Sigmoid colon (tissue), 7 donors: ENCODE measurements around the gene HDAC8. TPM values are rescaled to one million over a fixed set of nuclear protein-coding genes. Genes with fewer than 3 reads are reported as not detected.
A peak's percentile ranks its signal among the peaks of the same experiment; 100 is the strongest.

Experiments used
- DNase-seq: peaks from one replicate; pipeline ENCODE4 v3.0.0-alpha.2; 2019
- H3K27ac ChIP-seq, 4 donors: fragments of 200-600 bp; sonication (generic); one replicate each; pipeline ENCODE4 v1.5.1; 2016 to 2019; ENCODE audit warnings: mild to moderate bottlenecking in 1 of 4
- H3K27me3 ChIP-seq, 3 donors: fragments of 200-600 bp; sonication (generic); one replicate each; pipeline ENCODE4 v1.5.1; 2019; ENCODE audit warnings: mild to moderate bottlenecking in 1 of 3
- H3K36me3 ChIP-seq, 4 donors: fragments of 200-600 bp; sonication (generic); one replicate each; pipeline ENCODE4 v1.5.1; 2016 to 2019
- H3K4me1 ChIP-seq, 4 donors: fragments of 200-600 bp; sonication (generic); one replicate each; pipeline ENCODE4 v1.5.1; 2017 to 2019
- H3K4me3 ChIP-seq, 4 donors: fragments of 200-600 bp; sonication (generic); one replicate each; pipeline ENCODE4 v1.5.1; 2017 to 2019; ENCODE audit warnings: mild to moderate bottlenecking in 2 of 4, moderate library complexity in 1 of 4
- H3K9me3 ChIP-seq, 4 donors: fragments of 200-600 bp in 3 of 4; sonication (generic) in 3 of 4; one replicate each; pipeline versions ENCODE4 v1.5.1 to v1.6.1; 2013 to 2019
- EP300 ChIP-seq, 4 donors: sonication (generic); formaldehyde crosslinking; IDR thresholded peaks; one replicate each; pipeline ENCODE4 v1.6.1; 2017; ENCODE audit warnings: antibody characterized with exemption in 4 of 4
- POLR2A ChIP-seq, 2 donors: fragments of 450-650 bp; IDR thresholded peaks; one replicate each; pipeline ENCODE4 v1.6.1; 2016; ENCODE audit warnings: antibody characterized with exemption in 2 of 2, mild to moderate bottlenecking in 2 of 2, moderate library complexity in 2 of 2
- POLR2AphosphoS5 ChIP-seq, 4 donors: sonication (generic); formaldehyde crosslinking; IDR thresholded peaks; one replicate each; pipeline ENCODE4 v1.6.1; 2017; ENCODE audit warnings: antibody characterized with exemption in 4 of 4
- WGBS, 2 donors: extraction: QIAGEN DNeasy Blood & Tissue Kit; methylation state at CpG; one replicate each; pipeline ENCODE4 v1.1.7; 2013; 5-methylcytosine and 5-hydroxymethylcytosine counted together
- intact Hi-C: fragments of 100-400 bp; cut with DNase I; formaldehyde crosslinking; loops from one replicate; pipeline ENCODE4 v1.15.1; 2023
- polyA plus RNA-seq, 3 donors: library from polyadenylated mRNA; stranded (reverse); fragments of 200-250 nt; gene quantifications; one replicate each; pipeline ENCODE4 v1.2.3, GENCODE V29; 2013
- total RNA-seq, 4 donors: library from RNA; depleted of rRNA; stranded (reverse); fragments of >200 nt; gene quantifications; one replicate each; pipeline ENCODE4 v1.1.0, GENCODE V29; 2016
- TF ChIP-seq, protein P1 (sequence below), 4 experiments: fragments of 450-650 bp in 3 of 4; fragments of 200-600 bp in 1 of 4; IDR thresholded peaks; one replicate each; pipeline ENCODE4 v1.5.1; 2016 to 2019; ENCODE audit warnings: antibody characterized with exemption in 4 of 4, mild to moderate bottlenecking in 3 of 4, moderate library complexity in 2 of 4
- donor health status: healthy with polysubstance abuse.
- donor health status: Bipolar disorder and iron deficiency.
- donor health status: healthy.

The HDAC8 gene
- total and polyA plus RNA-seq, 7 donors: 13.2 to 44.0 (median 30.4) TPM

- H3K9me3 ChIP-seq: no peaks in the 10 kb centered on the region
- 20 to 58% methylated on average over 12 of the region's 12 CpGs for WGBS, 2 donors
- H3K4me1 ChIP-seq: peaks cover 0 to 14% (median 0%) of the 10 kb centered on the region in 4 donors
- intact Hi-C loops: no loop called here
- H3K27ac ChIP-seq: no peak overlapping the region
- H3K36me3 ChIP-seq: no peaks in the 10 kb centered on the region
- H3K27me3 ChIP-seq: no peaks in the 10 kb centered on the region
- no peak overlapping the region for H3K4me3 ChIP-seq
- DNase-seq: no peak
- TF ChIP-seq, protein P1, sequence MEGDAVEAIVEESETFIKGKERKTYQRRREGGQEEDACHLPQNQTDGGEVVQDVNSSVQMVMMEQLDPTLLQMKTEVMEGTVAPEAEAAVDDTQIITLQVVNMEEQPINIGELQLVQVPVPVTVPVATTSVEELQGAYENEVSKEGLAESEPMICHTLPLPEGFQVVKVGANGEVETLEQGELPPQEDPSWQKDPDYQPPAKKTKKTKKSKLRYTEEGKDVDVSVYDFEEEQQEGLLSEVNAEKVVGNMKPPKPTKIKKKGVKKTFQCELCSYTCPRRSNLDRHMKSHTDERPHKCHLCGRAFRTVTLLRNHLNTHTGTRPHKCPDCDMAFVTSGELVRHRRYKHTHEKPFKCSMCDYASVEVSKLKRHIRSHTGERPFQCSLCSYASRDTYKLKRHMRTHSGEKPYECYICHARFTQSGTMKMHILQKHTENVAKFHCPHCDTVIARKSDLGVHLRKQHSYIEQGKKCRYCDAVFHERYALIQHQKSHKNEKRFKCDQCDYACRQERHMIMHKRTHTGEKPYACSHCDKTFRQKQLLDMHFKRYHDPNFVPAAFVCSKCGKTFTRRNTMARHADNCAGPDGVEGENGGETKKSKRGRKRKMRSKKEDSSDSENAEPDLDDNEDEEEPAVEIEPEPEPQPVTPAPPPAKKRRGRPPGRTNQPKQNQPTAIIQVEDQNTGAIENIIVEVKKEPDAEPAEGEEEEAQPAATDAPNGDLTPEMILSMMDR (IDR thresholded peaks at IDR 0.05): no peak
- TF ChIP-seq POLR2AphosphoS5 (IDR thresholded peaks at IDR 0.05) (no peak), EP300 (IDR thresholded peaks at IDR 0.05) (no peak), POLR2A (IDR thresholded peaks at IDR 0.05) (no peak)
Observed at GRCh38 chrX:72316408-72317110, 256.1 kb downstream of the HDAC8 start.

DNA sequence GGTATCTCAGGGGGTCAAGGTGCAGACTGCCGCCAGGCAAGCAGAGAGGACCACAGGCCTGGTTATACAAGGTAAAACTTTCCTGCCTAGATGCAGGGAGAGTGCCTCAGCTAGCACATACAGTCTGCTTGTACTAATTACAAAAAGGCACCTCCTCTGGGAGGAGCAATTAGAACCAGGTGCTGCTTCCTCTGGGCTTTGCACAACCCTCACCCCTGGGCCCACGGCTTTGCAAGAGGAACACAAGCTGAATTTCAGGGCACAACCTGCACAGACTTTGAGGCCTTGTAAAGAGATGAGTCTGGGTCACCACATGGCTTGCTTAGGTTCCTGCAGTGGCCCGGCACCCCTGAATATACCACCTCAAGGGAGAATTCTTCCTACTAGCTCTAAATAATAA is 257.8 kb downstream of the HDAC8 start:
- TF ChIP-seq POLR2AphosphoS5 (IDR thresholded peaks at IDR 0.05): no peak
- TF ChIP-seq, protein P1 (IDR thresholded peaks at IDR 0.05): no peak
- no peak for TF ChIP-seq EP300 (IDR thresholded peaks at IDR 0.05)
- no peak for TF ChIP-seq POLR2A (IDR thresholded peaks at IDR 0.05)
- 71 to 76% methylated on average over 3 of the region's 3 CpGs for WGBS, 2 donors
- Histone ChIP-seq H3K4me3 (no peak overlapping the region), H3K27me3 (peaks cover 0 to 3% (median 0%) of the 10 kb centered on the region in 3 donors), H3K27ac (no peak overlapping the region), H3K4me1 (peaks cover 0 to 14% (median 0%) of the 10 kb centered on the region in 4 donors), H3K9me3 (no peaks in the 10 kb centered on the region), H3K36me3 (no peaks in the 10 kb centered on the region)
- intact Hi-C loops: no loop called here
- DNase-seq: no peak

GRCh38 chrX:72313707-72314641 is 258.7 kb downstream of the HDAC8 start:
- Histone ChIP-seq H3K9me3 (no peaks in the 10 kb centered on the region), H3K27ac (peak overlapping the region; percentile 38 to 65 (median 40)), H3K4me3 (no peak overlapping the region), H3K27me3 (peaks cover 0 to 12% (median 0%) of the 10 kb centered on the region in 3 donors), H3K4me1 (peaks cover 0 to 21% (median 4%) of the 10 kb centered on the region in 4 donors), H3K36me3 (no peaks in the 10 kb centered on the region)
- TF ChIP-seq, protein P1 (IDR thresholded peaks at IDR 0.05): no peak
- TF ChIP-seq POLR2A (IDR thresholded peaks at IDR 0.05) (no peak), EP300 (IDR thresholded peaks at IDR 0.05) (no peak), POLR2AphosphoS5 (IDR thresholded peaks at IDR 0.05) (no peak)
- WGBS, 2 donors: 79 to 84% methylated on average over 8 of the region's 8 CpGs
- intact Hi-C loops: no loop called here
- DNase-seq: no peak

GRCh38 chrX:72312311-72312940 is 260.2 kb downstream of the HDAC8 start:
- WGBS, 2 donors: 86 to 87% methylated on average over 14 of the region's 14 CpGs
- no peaks in the 10 kb centered on the region for H3K9me3 ChIP-seq
- TF ChIP-seq POLR2AphosphoS5 (IDR thresholded peaks at IDR 0.05) (no peak), EP300 (IDR thresholded peaks at IDR 0.05) (no peak), POLR2A (IDR thresholded peaks at IDR 0.05) (no peak)
- TF ChIP-seq, protein P1 (IDR thresholded peaks at IDR 0.05): no peak
- intact Hi-C loops: no loop called here
- H3K27me3 ChIP-seq: peaks cover 0 to 24% (median 6%) of the 10 kb centered on the region in 3 donors
- no peak for DNase-seq
- H3K36me3 ChIP-seq: no peaks in the 10 kb centered on the region
- peaks cover 0 to 29% (median 19%) of the 10 kb centered on the region in 4 donors for H3K4me1 ChIP-seq
- no peak overlapping the region for H3K27ac ChIP-seq
- H3K4me3 ChIP-seq: no peak overlapping the region
